Endodermal cell (in vitro differentiated cells): Measurements from ENCODE around the gene APEX1. TPM values are rescaled to one million over a fixed set of nuclear protein-coding genes. Genes with fewer than 3 reads are reported as not detected.

Source experiments
- DNase-seq: peaks from one replicate; pipeline ENCODE4 v3.0.0-alpha.2; 2017
- H3K27ac ChIP-seq: 2 replicates; pipeline ENCODE4 v1.5.1; 2013; ENCODE audit warnings: mild to moderate bottlenecking, low read depth, low read length, moderate library complexity
- H3K27me3 ChIP-seq: 2 replicates; pipeline ENCODE4 v1.6.1; 2013; ENCODE audit warnings: mild to moderate bottlenecking, low read length, moderate library complexity; ENCODE audit not compliant: insufficient read depth, control insufficient read depth, poor library complexity, severe bottlenecking
- H3K36me3 ChIP-seq: 2 replicates; pipeline ENCODE4 v1.7.0; 2013; ENCODE audit warnings: mild to moderate bottlenecking, low read length, moderate library complexity; ENCODE audit not compliant: control insufficient read depth, insufficient read depth
- H3K4me1 ChIP-seq: one replicate; pipeline ENCODE4 v1.7.0; 2013; ENCODE audit warnings: low read length; ENCODE audit not compliant: control insufficient read depth, insufficient read depth
- H3K4me3 ChIP-seq: 2 replicates; pipeline ENCODE4 v1.5.1; 2013; ENCODE audit warnings: mild to moderate bottlenecking, low read length, moderate library complexity
- H3K9ac ChIP-seq: 2 replicates; pipeline ENCODE4 v1.6.1; 2013; ENCODE audit warnings: mild to moderate bottlenecking, low read length, moderate library complexity; ENCODE audit not compliant: poor library complexity, severe bottlenecking; ENCODE audit errors: extremely low read depth
- H3K9me3 ChIP-seq: 2 replicates; pipeline ENCODE4 v1.6.1; 2013; ENCODE audit warnings: mild to moderate bottlenecking, low read length, moderate library complexity; ENCODE audit not compliant: control insufficient read depth
- H3K27ac Mint-ChIP-seq: 2 replicates; pipeline ENCODE4 v1.8.0; 2020; ENCODE audit warnings: mixed read lengths
- H3K27me3 Mint-ChIP-seq: 2 replicates; pipeline ENCODE4 v1.8.0; 2021; ENCODE audit warnings: mild to moderate bottlenecking, mixed read lengths; ENCODE audit not compliant: insufficient read depth
- H3K36me3 Mint-ChIP-seq: 2 replicates; pipeline ENCODE4 v1.8.0; 2020; ENCODE audit warnings: low read depth, mixed read lengths
- H3K4me1 Mint-ChIP-seq: 2 replicates; pipeline ENCODE4 v1.8.0; 2020; ENCODE audit warnings: mixed read lengths
- H3K4me3 Mint-ChIP-seq: 2 replicates; pipeline ENCODE4 v1.8.0; 2020; ENCODE audit warnings: mild to moderate bottlenecking, moderate library complexity, mixed read lengths
- H3K9me3 Mint-ChIP-seq: 2 replicates; pipeline ENCODE4 v1.8.0; 2020; ENCODE audit warnings: mild to moderate bottlenecking, mixed read lengths
- CTCF ChIP-seq: fragments of 200-600 bp; sonication (generic); conservative IDR thresholded peaks from 2 replicates; pipeline ENCODE4 v1.5.0; 2021; ENCODE audit warnings: antibody characterized with exemption, mild to moderate bottlenecking
- WGBS, 2 experiments: methylation state at CpG; one replicate each; pipeline versions ENCODE4 v1.1.5 to v1.1.7; 2013; ENCODE audit warnings: missing lambda C conversion rate in 2 of 2, mixed read lengths in 1 of 2; ENCODE audit not compliant: insufficient coverage in 1 of 2, insufficient read length in 1 of 2; 5-methylcytosine and 5-hydroxymethylcytosine counted together
- long read RNA-seq, 4 experiments: library from polyadenylated mRNA in 2 of 4; library from RNA in 1 of 4; library from capped mRNA in 1 of 4; stranded (forward) in 3 of 4; unstranded in 1 of 4; transcript quantifications; one replicate each; pipeline ENCODE4 v2.0.0, GENCODE V29; 2020 to 2021; ENCODE audit warnings: inconsistent platforms in 1 of 4
- polyA plus RNA-seq, 2 experiments: library from polyadenylated mRNA; stranded (reverse); fragments of 50-300 nt; gene quantifications; one replicate each; pipeline ENCODE4 v1.2.3, GENCODE V29; 2013
- total RNA-seq, 2 donors: library from RNA; stranded (reverse); fragmentation: NEBNext Ultra II Directional in 1 of 2; extraction: Animal tissue kit (Norgen Biotek cat#: 25700) in 1 of 2; gene quantifications; 2 replicates in 1 of 2; 3 replicates in 1 of 2; pipeline ENCODE4 v1.2.1, GENCODE V29; 2021

The APEX1 gene
- 100 to 1,000 TPM; 228 to 249 TPM for total RNA-seq
- 308 TPM for polyA plus RNA-seq (2013, experiment 1 of 2)
- polyA plus RNA-seq (2013, experiment 2 of 2) = 267 TPM
- long read RNA-seq, experiment 1, transcript APEX1-205 (4 exons, 1,603 nt) = major isoform, 53 of 145 reads
- long read RNA-seq, experiment 1, transcript APEX1-201 (5 exons, 1,484 nt) = minor isoform, 40 of 145 reads
- long read RNA-seq, experiment 1, transcript APEX1-216 (3 exons, 1,803 nt) = minor isoform, 14 of 145 reads
- long read RNA-seq, experiment 1, transcript APEX1-210 (5 exons, 1,437 nt) = minor isoform, 11 of 145 reads
- long read RNA-seq, experiment 1, partial matches to known transcripts = 16 of 145 reads
- long read RNA-seq, experiment 1, other reads (novel, unspliced or antisense) = 7 of 145 reads
- long read RNA-seq, experiment 2, transcript APEX1-205 (4 exons, 1,603 nt) = minor isoform, 41 of 223 reads
- long read RNA-seq, experiment 2, transcript APEX1-201 (5 exons, 1,484 nt) = major isoform, 122 of 223 reads
- long read RNA-seq, experiment 2, transcript APEX1-210 (5 exons, 1,437 nt) = minor isoform, 24 of 223 reads
- long read RNA-seq, experiment 2, transcript APEX1-216 (3 exons, 1,803 nt) = minor isoform, 15 of 223 reads
- long read RNA-seq, experiment 2, partial matches to known transcripts = 4 of 223 reads
- long read RNA-seq, experiment 2, other reads (novel, unspliced or antisense) = 12 of 223 reads
- long read RNA-seq, experiment 3, transcript APEX1-202 (5 exons, 1,387 nt) = minor isoform, 36 of 793 reads
- long read RNA-seq, experiment 3, transcript APEX1-210 (5 exons, 1,437 nt) = minor isoform, 77 of 793 reads
- long read RNA-seq, experiment 3, transcript APEX1-205 (4 exons, 1,603 nt) = minor isoform, 88 of 793 reads
- long read RNA-seq, experiment 3, transcript APEX1-201 (5 exons, 1,484 nt) = major isoform, 493 of 793 reads
- long read RNA-seq, experiment 3, partial matches to known transcripts = 14 of 793 reads
- long read RNA-seq, experiment 3, other reads (novel, unspliced or antisense) = 38 of 793 reads
- long read RNA-seq, experiment 4, transcript APEX1-205 (4 exons, 1,603 nt) = minor isoform, 123 of 743 reads
- long read RNA-seq, experiment 4, transcript APEX1-202 (5 exons, 1,387 nt) = minor isoform, 34 of 743 reads
- long read RNA-seq, experiment 4, transcript APEX1-201 (5 exons, 1,484 nt) = major isoform, 356 of 743 reads
- long read RNA-seq, experiment 4, transcript APEX1-210 (5 exons, 1,437 nt) = minor isoform, 129 of 743 reads
- long read RNA-seq, experiment 4, partial matches to known transcripts = 8 of 743 reads
- long read RNA-seq, experiment 4, other reads (novel, unspliced or antisense) = 49 of 743 reads

- WGBS, 2 experiments = 0% methylated on average over 33 to 56 of the region's 56 CpGs
- Histone ChIP-seq H3K27ac (peak within 1 kb of the TSS; percentile 98), H3K9ac (peak within 1 kb of the TSS; percentile 96), H3K27me3 (no peaks in the 10 kb centered on the region), H3K4me3 (peak within 1 kb of the TSS; percentile 96), H3K36me3 (peaks cover 69% of the 10 kb centered on the region), H3K4me1 (peaks cover 3% of the 10 kb centered on the region), H3K9me3 (no peaks in the 10 kb centered on the region)
- TF ChIP-seq CTCF = no peak
- Mint-ChIP-seq H3K36me3 (peaks cover 39% of the 10 kb centered on the region), H3K4me3 (no peak within 1 kb of the TSS), H3K27ac (no peak within 1 kb of the TSS), H3K9me3 (no peaks in the 10 kb centered on the region), H3K4me1 (no peaks in the 10 kb centered on the region), H3K27me3 (no peaks in the 10 kb centered on the region)
- DNase-seq = peak; percentile 99
Measured at GRCh38 chr14:20454516-20455354, at the start of gene APEX1, which contains the start of gene OSGEP. APEX1 (plus strand) TSS chr14:20455226; CDS start chr14:20455646, 420 bp downstream. OSGEP (minus strand) TSS chr14:20454812; CDS start chr14:20454683, 129 bp downstream.

- H3K36me3 ChIP-seq = peaks cover 39% of the 10 kb centered on the region
- H3K9me3 Mint-ChIP-seq = no peaks in the 10 kb centered on the region
- H3K27ac ChIP-seq = no peak overlapping the region
- H3K27me3 ChIP-seq = no peaks in the 10 kb centered on the region
- no peak overlapping the region for H3K4me3 ChIP-seq
- H3K27ac Mint-ChIP-seq = no peak overlapping the region
- no peak for TF ChIP-seq CTCF
- peaks cover 11% of the 10 kb centered on the region for H3K4me1 Mint-ChIP-seq
- no peaks in the 10 kb centered on the region for H3K4me1 ChIP-seq
- DNase-seq = no peak
- H3K9ac ChIP-seq = no peak overlapping the region
- WGBS, 2 experiments = 78 to 93% methylated on average over 2 of the region's 2 CpGs
- H3K36me3 Mint-ChIP-seq = peaks cover 37% of the 10 kb centered on the region
- no peak overlapping the region for H3K4me3 Mint-ChIP-seq
- no peaks in the 10 kb centered on the region for H3K27me3 Mint-ChIP-seq
- H3K9me3 ChIP-seq = no peaks in the 10 kb centered on the region
Measured at GRCh38 chr14:20409226-20409625, 45.8 kb upstream of the APEX1 start.
